Right kidney (tissue), 1 donor: ENCODE results near the gene TPPP2.
"Not testable (repeated sequence)": the region's sequence is repeated elsewhere in the genome, so short reads cannot be mapped to it uniquely, and the experiment has no call there.

Source experiments
- DNase-seq: peaks from one replicate; pipeline ENCODE4 v3.0.0-alpha.2; 2016

TPPP2 gene

GRCh38 chr14:21038441-21039422 lies 8.7 kb downstream of the TPPP2 start:
- peak; percentile 58 for DNase-seq

DNA sequence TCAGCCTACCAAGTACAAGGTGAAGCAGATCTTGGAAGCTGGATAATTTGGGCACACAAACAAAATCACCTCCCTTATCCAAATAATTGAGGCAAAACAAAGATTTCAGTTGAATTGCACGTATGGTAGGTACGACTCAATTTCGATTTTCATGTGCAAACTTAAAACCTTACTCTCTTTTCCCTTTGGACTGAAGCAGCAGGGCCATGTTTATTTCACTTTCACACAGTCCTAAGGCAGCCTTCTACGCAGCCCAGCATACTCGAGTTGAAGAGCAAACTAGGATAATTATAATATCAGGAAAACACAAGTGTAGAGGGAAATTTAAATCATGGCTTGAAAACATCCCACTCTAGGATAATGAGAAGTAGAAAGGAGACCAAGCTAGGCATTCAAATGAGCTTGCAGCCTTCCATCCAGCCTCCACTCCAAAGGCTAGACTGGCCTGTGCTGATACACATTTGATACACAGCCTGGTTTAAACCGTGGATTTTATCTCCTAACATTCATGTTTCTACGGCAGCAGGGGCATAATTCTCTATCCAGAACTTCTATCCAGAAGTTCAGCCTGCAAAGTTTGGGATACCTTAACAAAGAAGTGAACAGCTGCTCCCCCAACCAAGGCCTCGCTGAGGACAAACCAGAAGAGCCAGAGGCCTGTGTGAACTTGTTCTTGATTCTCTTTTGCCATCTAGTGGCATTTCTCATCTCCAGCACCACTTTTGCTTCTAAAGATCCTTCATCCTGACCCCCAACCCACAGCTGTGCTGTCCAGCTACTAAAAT lies 9.8 kb downstream of the TPPP2 start:
- peak; percentile 57 for DNase-seq

- no peak for DNase-seq
Observed at GRCh38 chr14:21040370-21040925, 10.4 kb downstream of the TPPP2 start.

DNA sequence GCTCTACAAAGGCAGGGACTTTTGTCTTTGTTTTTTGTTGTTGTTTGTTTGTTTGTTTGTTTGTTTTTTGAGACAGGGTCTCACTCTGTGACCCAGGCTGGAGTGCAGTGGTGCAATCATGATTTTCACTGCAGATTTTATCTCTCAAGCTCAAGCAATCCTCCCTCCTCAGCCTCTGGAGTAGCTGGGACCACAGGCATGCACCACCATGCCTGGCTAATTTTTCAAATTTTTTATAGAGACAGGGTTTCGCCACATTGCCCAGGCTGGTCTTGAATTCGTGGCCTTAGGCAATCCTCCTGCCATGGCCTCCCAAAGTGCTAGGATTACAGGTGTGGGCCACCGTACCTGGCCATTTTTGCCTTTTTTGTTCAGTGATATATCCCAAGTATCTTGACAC lies 10.9 kb downstream of the TPPP2 start:
- not testable (repeated sequence) for DNase-seq

- no peak for DNase-seq
Observed at GRCh38 chr14:21041676-21042433, 11.8 kb downstream of the TPPP2 start, which contains the start of gene RNASE7. Gene RNASE7, plus strand, starts transcription at chr14:21042362. Its CDS starts 631 bp downstream, at chr14:21042993.

DNA sequence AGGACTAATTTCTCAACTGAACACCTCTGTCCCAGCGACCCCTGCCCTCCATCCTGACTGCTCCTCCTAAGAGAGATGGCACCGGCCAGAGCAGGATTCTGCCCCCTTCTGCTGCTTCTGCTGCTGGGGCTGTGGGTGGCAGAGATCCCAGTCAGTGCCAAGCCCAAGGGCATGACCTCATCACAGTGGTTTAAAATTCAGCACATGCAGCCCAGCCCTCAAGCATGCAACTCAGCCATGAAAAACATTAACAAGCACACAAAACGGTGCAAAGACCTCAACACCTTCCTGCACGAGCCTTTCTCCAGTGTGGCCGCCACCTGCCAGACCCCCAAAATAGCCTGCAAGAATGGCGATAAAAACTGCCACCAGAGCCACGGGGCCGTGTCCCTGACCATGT lies 12.9 kb downstream of the TPPP2 start:
- no peak for DNase-seq

- no peak for DNase-seq
Observed at GRCh38 chr14:21043387-21043973, 13.5 kb downstream of the TPPP2 start.

GRCh38 chr14:21043974-21044618 lies 14.1 kb downstream of the TPPP2 start:
- DNase-seq: no peak

DNA sequence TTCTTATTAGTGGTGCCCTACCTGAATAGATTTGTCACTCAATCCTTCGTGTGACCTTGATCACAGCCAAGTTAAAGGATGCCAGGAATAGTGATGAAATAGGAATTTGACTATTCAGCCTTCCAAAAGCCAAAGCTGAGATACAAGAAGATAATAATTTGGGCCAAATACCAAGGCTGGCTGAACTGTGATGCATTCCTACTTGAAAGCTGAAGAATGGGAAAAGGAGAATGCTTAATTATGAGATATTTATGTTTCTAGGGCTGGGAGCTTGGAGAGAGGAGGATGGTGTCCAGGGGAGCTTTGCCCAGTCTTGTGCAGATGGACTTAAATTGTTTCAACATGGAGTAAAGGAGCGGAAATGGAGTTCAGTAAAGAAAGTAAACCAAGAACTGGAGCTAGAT lies 17.4 kb downstream of the TPPP2 start:
- no peak for DNase-seq

GRCh38 chr14:21048638-21049037 lies 18.6 kb downstream of the TPPP2 start:
- no peak for DNase-seq

DNA sequence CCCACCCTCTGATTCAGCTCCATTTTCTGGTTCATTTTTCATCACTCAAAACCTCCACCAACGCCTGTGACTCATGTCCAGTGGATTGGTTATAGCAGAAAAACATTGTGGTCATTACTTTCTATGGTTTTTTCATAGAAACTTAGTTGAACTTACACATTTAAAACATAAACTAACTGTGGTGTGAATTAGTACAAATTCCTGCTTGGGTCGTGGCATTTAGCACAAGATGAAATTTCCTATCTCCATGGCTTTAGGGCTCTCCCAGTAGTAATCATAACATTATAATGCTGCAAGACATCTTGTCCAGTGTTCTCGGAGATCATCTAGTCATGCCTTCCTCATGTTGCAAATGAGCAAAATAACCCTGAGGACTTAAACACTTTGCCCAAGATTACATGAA lies 19.3 kb downstream of the TPPP2 start:
- DNase-seq: no peak

DNA sequence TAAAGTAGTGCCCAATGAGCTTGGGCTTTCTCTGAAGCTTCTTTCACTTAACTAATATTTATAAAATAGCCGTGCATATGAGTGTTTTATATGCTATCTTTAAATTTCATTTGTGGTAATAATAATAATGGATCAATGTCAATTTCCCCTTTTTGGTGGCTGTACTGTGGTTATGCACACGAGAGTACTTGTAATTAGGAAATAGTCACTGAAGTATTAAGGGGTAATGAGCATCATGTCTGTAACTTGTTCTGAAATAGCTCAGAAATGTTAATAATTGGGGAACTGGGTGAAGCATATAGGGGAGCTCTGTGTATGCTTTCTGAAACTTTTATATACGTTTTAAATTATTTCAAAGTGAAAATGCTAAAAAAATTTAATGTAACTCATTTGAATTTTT lies 20.6 kb downstream of the TPPP2 start:
- DNase-seq: no peak

- no peak for DNase-seq
Observed at GRCh38 chr14:21053184-21054122, 23.4 kb downstream of the TPPP2 start.

- no peak for DNase-seq
Observed at GRCh38 chr14:21054123-21054767, 24.2 kb downstream of the TPPP2 start.

- no peak for DNase-seq
Observed at GRCh38 chr14:21054768-21055145, 24.7 kb downstream of the TPPP2 start.

DNA sequence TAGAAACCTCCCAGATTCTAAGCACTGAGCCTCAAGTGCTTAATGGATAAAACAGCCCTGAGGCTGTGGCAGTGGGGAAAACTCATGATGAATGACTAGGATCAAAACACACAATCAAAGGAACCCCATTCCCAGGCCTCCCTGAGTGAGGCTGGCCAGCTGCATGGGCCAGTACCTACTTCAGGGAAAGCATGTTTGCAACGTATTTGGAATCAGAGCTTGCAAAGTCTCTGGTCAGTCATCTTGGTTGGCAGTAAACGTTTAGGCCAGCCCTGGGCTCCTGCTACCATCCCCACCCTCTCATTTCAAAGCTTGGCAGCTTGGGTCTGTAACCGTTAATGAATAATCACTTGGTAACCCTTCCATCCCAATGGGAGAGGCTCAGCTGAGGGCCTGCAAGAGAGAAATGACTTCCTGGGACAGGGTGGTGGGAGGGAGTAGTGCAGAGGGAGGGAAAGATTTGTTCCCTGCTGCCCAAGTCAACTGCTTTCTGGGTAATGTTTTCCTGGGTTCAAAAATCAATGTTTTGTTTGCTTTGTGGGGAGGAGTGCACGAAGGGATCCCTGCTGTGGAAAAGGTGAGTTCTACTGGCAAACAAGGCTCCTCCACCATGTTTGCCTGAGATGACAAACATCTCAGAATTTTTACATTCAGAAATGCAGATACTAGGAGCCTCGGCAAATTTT lies 25.6 kb downstream of the TPPP2 start:
- no peak for DNase-seq

GRCh38 chr14:21056520-21057163 lies 26.6 kb downstream of the TPPP2 start:
- DNase-seq: no peak
